K562 (cell line): ENCODE measurements around the gene LIPT1. TPM values are rescaled to one million over a fixed set of nuclear protein-coding genes. Genes with fewer than 3 reads are reported as not detected.
A peak's percentile ranks its signal among the peaks of the same experiment; 100 is the strongest.

ENCODE experiments used
- ARHGAP35 ChIP-seq: fragments of 450-650 bp; IDR thresholded peaks from 2 replicates; pipeline ENCODE4 v1.6.1; 2018; ENCODE audit not compliant: partially characterized antibody
- C11orf30 ChIP-seq: fragments of 450-650 bp; IDR thresholded peaks from 2 replicates; pipeline ENCODE4 v1.6.1; 2016; ENCODE audit warnings: low read depth, mild to moderate bottlenecking
- CHD1 ChIP-seq: fragments of 200-600 bp; sonication (generic); IDR thresholded peaks from one replicate; pipeline ENCODE4 v1.6.1; 2012; ENCODE audit warnings: mild to moderate bottlenecking, moderate library complexity, low read length, inconsistent platforms
- FOXJ2 ChIP-seq: fragments of 200-800 bp; sonication (Bioruptor generic); IDR thresholded peaks from 2 replicates; pipeline ENCODE4 v1.6.1; 2016; ENCODE audit warnings: missing genetic modification characterization, missing compliant biosample characterization
- KAT2B ChIP-seq: IDR thresholded peaks from one replicate; pipeline ENCODE4 v1.6.1; 2012; ENCODE audit warnings: low read depth, mild to moderate bottlenecking, control low read depth, inconsistent platforms, low read length, moderate library complexity
- RBM25 ChIP-seq: fragments of 200-400 bp; formaldehyde crosslinking; IDR thresholded peaks from 2 replicates; pipeline ENCODE4 v1.6.1; 2018; ENCODE audit warnings: low read length, low read depth, moderate library complexity; ENCODE audit not compliant: severe bottlenecking
- ZNF23 ChIP-seq: fragments of 250-450 bp; sonication (Bioruptor Pico); IDR thresholded peaks from 2 replicates; pipeline ENCODE4 v1.4.0; 2020; ENCODE audit warnings: mild to moderate bottlenecking
- ZNF668 ChIP-seq: fragments of 250-450 bp; sonication (Bioruptor Pico); IDR thresholded peaks from 2 replicates; pipeline ENCODE4 v1.8.0; 2022; ENCODE audit warnings: mild to moderate bottlenecking, inconsistent platforms
- ZNF695 ChIP-seq: fragments of 450-650 bp; formaldehyde crosslinking; IDR thresholded peaks from 2 replicates; pipeline ENCODE4 v1.4.0; 2020; ENCODE audit warnings: mild to moderate bottlenecking, moderate library complexity
- ZNF707 ChIP-seq: fragments of 250-450 bp; sonication (Bioruptor Pico); conservative IDR thresholded peaks from 2 replicates; pipeline ENCODE4 v1.8.0; 2022; ENCODE audit warnings: inconsistent platforms, mild to moderate bottlenecking, moderate library complexity
- polyA plus RNA-seq, 8 experiments: library from polyadenylated mRNA; depleted of rRNA in 4 of 8; stranded (reverse) in 5 of 8; unstranded in 3 of 8; fragments of >200 nt; fragmentation: Nextera tagmentation in 2 of 8; fragmentation: Illumina TruSeq in 1 of 8; extraction: Ambion mirVana in 2 of 8; extraction: Trizol in 1 of 8; gene quantifications; 2 replicates each; pipeline versions ENCODE4 v1.2.1 to v1.2.3, GENCODE V29; 2011 to 2014; ENCODE audit warnings: inconsistent platforms in 1 of 8, missing spikeins in 1 of 8
- total RNA-seq, 7 experiments: library from RNA; depleted of rRNA in 6 of 7; stranded (reverse); fragments of >200 nt in 6 of 7; fragmentation: Illumina TruSeq in 2 of 7; extraction: Trizol in 2 of 7; gene quantifications; 2 replicates each; pipeline versions ENCODE4 v1.2.1 to v1.2.3, GENCODE V29; 2011 to 2021; ENCODE audit warnings: low replicate concordance in 1 of 7
- TF ChIP-seq, protein P1 (sequence below), 2 experiments: fragments of 450-650 bp in 1 of 2; sonication (generic) in 1 of 2; formaldehyde crosslinking in 1 of 2; IDR thresholded peaks in 1 of 2; conservative IDR thresholded peaks in 1 of 2; 2 replicates each; pipeline versions ENCODE4 v1.6.1 to v1.8.1; 2016 to 2023; ENCODE audit warnings: mild to moderate bottlenecking in 2 of 2, moderate library complexity in 2 of 2, inconsistent platforms in 1 of 2, missing genetic modification reagents in 1 of 2
- TF ChIP-seq, protein P2 (sequence below), 2 experiments: IDR thresholded peaks in 1 of 2; conservative IDR thresholded peaks in 1 of 2; 2 replicates each; pipeline ENCODE4 v1.6.1; 2016; ENCODE audit warnings: low read depth in 2 of 2, mild to moderate bottlenecking in 1 of 2, missing compliant biosample characterization in 1 of 2, missing genetic modification characterization in 1 of 2, moderate library complexity in 1 of 2
- TF ChIP-seq, protein P3 (sequence below), 2 experiments: fragments of 450-650 bp in 1 of 2; sonication (generic) in 1 of 2; formaldehyde crosslinking; conservative IDR thresholded peaks; 2 replicates each; pipeline versions ENCODE4 v1.4.0 to v1.8.1; 2020 to 2022; ENCODE audit warnings: mild to moderate bottlenecking in 1 of 2, missing genetic modification reagents in 1 of 2
- TF ChIP-seq, protein P4 (sequence below): fragments of 450-650 bp; IDR thresholded peaks from 2 replicates; pipeline ENCODE4 v1.6.1; 2017; ENCODE audit warnings: antibody characterized with exemption
- TF ChIP-seq, protein P5 (sequence below): IDR thresholded peaks from 2 replicates; pipeline ENCODE4 v1.6.1; 2016; ENCODE audit warnings: missing genetic modification characterization, missing compliant biosample characterization

Gene LIPT1
- total and polyA plus RNA-seq, 9 of the 15 experiments (the other 6 are each of a cell fraction or from before 2014, with no cell fraction given) = 6.4 to 18.3 (median 11.6) TPM

DNA sequence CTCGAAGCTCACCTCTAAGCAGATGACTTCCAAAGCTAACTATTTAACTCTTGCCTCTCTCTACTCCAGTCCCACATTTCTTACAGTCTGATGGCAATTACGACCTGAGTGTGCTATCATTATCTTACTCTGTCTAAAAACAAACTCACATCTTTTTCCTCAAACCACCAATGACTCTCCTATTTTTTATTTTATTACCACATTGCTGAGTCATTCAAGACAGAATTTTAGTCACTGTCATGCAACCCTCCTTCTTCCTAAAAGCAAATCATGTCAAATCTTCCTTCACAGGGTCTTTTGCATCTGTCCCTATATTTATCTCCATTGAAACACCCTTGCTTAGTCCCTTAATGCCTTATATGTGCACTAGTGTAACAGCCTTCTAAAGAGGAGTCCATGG is 47.9 kb upstream of the LIPT1 start (continued):
- TF ChIP-seq C11orf30 = peak; percentile 74
- TF ChIP-seq, protein P1, sequence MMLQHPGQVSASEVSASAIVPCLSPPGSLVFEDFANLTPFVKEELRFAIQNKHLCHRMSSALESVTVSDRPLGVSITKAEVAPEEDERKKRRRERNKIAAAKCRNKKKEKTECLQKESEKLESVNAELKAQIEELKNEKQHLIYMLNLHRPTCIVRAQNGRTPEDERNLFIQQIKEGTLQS (IDR thresholded peaks at IDR 0.05) = peak; percentile 12; the same call in 1 of the 2 replicates
- TF ChIP-seq, protein P1 (CRISPR knock-in tag; conservative IDR thresholded peaks at IDR 0.05) = no peak
- TF ChIP-seq, protein P2, sequence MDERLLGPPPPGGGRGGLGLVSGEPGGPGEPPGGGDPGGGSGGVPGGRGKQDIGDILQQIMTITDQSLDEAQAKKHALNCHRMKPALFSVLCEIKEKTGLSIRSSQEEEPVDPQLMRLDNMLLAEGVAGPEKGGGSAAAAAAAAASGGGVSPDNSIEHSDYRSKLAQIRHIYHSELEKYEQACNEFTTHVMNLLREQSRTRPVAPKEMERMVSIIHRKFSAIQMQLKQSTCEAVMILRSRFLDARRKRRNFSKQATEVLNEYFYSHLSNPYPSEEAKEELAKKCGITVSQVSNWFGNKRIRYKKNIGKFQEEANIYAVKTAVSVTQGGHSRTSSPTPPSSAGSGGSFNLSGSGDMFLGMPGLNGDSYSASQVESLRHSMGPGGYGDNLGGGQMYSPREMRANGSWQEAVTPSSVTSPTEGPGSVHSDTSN (CRISPR knock-in tag; IDR thresholded peaks at IDR 0.05; ENCODE audit: low read depth) = no peak
- TF ChIP-seq, protein P2 (tag; conservative IDR thresholded peaks at IDR 0.05; ENCODE audit: low read depth) = no peak
- no peak for TF ChIP-seq CHD1
- TF ChIP-seq ZNF23 (CRISPR knock-in tag) = no peak
- TF ChIP-seq ZNF707 = no peak
- TF ChIP-seq KAT2B = no peak
- no peak for TF ChIP-seq FOXJ2
- TF ChIP-seq ZNF695 (CRISPR knock-in tag) = no peak
- TF ChIP-seq ZNF668 = no peak
- TF ChIP-seq RBM25 = no peak
- TF ChIP-seq, protein P3, sequence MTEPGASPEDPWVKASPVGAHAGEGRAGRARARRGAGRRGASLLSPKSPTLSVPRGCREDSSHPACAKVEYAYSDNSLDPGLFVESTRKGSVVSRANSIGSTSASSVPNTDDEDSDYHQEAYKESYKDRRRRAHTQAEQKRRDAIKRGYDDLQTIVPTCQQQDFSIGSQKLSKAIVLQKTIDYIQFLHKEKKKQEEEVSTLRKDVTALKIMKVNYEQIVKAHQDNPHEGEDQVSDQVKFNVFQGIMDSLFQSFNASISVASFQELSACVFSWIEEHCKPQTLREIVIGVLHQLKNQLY (CRISPR knock-in tag; conservative IDR thresholded peaks at IDR 0.05) = no peak
- no peak for TF ChIP-seq ARHGAP35
- TF ChIP-seq, protein P4, sequence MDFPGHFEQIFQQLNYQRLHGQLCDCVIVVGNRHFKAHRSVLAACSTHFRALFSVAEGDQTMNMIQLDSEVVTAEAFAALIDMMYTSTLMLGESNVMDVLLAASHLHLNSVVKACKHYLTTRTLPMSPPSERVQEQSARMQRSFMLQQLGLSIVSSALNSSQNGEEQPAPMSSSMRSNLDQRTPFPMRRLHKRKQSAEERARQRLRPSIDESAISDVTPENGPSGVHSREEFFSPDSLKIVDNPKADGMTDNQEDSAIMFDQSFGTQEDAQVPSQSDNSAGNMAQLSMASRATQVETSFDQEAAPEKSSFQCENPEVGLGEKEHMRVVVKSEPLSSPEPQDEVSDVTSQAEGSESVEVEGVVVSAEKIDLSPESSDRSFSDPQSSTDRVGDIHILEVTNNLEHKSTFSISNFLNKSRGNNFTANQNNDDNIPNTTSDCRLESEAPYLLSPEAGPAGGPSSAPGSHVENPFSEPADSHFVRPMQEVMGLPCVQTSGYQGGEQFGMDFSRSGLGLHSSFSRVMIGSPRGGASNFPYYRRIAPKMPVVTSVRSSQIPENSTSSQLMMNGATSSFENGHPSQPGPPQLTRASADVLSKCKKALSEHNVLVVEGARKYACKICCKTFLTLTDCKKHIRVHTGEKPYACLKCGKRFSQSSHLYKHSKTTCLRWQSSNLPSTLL = no peak
- TF ChIP-seq, protein P5, sequence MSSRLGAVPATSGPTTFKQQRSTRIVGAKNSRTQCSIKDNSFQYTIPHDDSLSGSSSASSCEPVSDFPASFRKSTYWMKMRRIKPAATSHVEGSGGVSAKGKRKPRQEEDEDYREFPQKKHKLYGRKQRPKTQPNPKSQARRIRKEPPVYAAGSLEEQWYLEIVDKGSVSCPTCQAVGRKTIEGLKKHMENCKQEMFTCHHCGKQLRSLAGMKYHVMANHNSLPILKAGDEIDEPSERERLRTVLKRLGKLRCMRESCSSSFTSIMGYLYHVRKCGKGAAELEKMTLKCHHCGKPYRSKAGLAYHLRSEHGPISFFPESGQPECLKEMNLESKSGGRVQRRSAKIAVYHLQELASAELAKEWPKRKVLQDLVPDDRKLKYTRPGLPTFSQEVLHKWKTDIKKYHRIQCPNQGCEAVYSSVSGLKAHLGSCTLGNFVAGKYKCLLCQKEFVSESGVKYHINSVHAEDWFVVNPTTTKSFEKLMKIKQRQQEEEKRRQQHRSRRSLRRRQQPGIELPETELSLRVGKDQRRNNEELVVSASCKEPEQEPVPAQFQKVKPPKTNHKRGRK = no peak
